Upper lobe of right lung (tissue), 1 donor: ENCODE results near the gene MAPK12. TPM values are rescaled to one million over a fixed set of nuclear protein-coding genes. Genes with fewer than 3 reads are reported as not detected.

Experiments used
- ATAC-seq: fragments of 200-7000 bp; cut with Tn5 transposase; one replicate; pipeline ENCODE4 v1.9.1; 2020; ENCODE audit warnings: mild to moderate bottlenecking, moderate library complexity
- DNase-seq: peaks from one replicate; pipeline ENCODE4 v3.0.0-alpha.2; 2020
- H3K27ac ChIP-seq: fragments of 200-600 bp; one replicate; pipeline ENCODE4 v1.8.0; 2022
- H3K27me3 ChIP-seq: fragments of 200-600 bp; one replicate; pipeline ENCODE4 v1.8.0; 2022; ENCODE audit warnings: mild to moderate bottlenecking
- H3K36me3 ChIP-seq: fragments of 200-600 bp; one replicate; pipeline ENCODE4 v1.8.0; 2022
- H3K4me1 ChIP-seq: fragments of 200-600 bp; one replicate; pipeline ENCODE4 v1.8.0; 2022
- H3K4me3 ChIP-seq: fragments of 200-600 bp; one replicate; pipeline ENCODE4 v1.8.0; 2022; ENCODE audit warnings: mild to moderate bottlenecking
- H3K9me3 ChIP-seq: fragments of 200-600 bp; one replicate; pipeline ENCODE4 v1.8.0; 2022
- intact Hi-C: fragments of 100-400 bp; cut with DNase I; formaldehyde crosslinking; loops from one replicate; pipeline ENCODE4 v1.11.0; 2022
- total RNA-seq: library from RNA; stranded (reverse); fragmentation: NEBNext Ultra II Directional; extraction: Animal tissue kit (Norgen Biotek cat#: 25700); gene quantifications from one replicate; pipeline ENCODE4 v1.2.1, GENCODE V29; 2021
- TF ChIP-seq, protein P1 (sequence below): fragments of 200-600 bp; IDR thresholded peaks from one replicate; pipeline ENCODE4 v1.8.0; 2022; ENCODE audit warnings: antibody characterized with exemption
- donor health status: DM: no; HTN: yes; CAD: no; lungs with severe emphysema.

Gene MAPK12
- total RNA-seq, 1 donor from 2014 or later, result 22.2 TPM

GRCh38 chr22:50215297-50216054, 46.0 kb downstream of the MAPK12 start:
- no peak overlapping the region for H3K27ac ChIP-seq
- peaks cover 86% of the 10 kb centered on the region for H3K36me3 ChIP-seq
- DNase-seq (no peak), ATAC-seq (no peak)
- intact Hi-C loops, result loop anchor here (10.0 kb wide), 1 partner anchor 71 kb away; no protein-coding TSS in a partner anchor
- TF ChIP-seq, protein P1, sequence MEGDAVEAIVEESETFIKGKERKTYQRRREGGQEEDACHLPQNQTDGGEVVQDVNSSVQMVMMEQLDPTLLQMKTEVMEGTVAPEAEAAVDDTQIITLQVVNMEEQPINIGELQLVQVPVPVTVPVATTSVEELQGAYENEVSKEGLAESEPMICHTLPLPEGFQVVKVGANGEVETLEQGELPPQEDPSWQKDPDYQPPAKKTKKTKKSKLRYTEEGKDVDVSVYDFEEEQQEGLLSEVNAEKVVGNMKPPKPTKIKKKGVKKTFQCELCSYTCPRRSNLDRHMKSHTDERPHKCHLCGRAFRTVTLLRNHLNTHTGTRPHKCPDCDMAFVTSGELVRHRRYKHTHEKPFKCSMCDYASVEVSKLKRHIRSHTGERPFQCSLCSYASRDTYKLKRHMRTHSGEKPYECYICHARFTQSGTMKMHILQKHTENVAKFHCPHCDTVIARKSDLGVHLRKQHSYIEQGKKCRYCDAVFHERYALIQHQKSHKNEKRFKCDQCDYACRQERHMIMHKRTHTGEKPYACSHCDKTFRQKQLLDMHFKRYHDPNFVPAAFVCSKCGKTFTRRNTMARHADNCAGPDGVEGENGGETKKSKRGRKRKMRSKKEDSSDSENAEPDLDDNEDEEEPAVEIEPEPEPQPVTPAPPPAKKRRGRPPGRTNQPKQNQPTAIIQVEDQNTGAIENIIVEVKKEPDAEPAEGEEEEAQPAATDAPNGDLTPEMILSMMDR, result no peak
- no peaks in the 10 kb centered on the region for H3K27me3 ChIP-seq
- H3K4me3 ChIP-seq, result no peak overlapping the region
- no peaks in the 10 kb centered on the region for H3K9me3 ChIP-seq
- no peaks in the 10 kb centered on the region for H3K4me1 ChIP-seq

DNA sequence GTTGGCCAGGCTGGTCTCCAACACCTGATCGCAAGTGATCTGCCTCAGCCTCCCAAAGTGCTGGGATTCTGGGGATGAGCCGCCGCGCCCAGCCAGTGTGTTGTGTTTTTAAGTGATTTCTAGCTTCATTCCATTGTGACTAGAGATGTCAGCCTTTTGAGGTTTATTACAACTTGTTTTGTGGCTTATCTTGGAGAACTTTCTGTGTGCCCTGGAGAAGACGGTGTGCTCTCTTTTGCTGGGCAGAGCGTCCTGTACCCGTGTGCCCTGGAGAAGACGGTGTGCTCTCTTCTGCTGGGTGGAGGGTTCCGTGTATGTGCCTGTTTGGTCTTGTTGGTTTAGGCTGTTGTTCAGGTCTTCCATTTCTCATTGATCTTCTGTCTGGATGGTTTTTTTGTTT, 48.2 kb downstream of the MAPK12 start:
- no peak overlapping the region for H3K27ac ChIP-seq
- no peaks in the 10 kb centered on the region for H3K9me3 ChIP-seq
- intact Hi-C loops, result loop anchor here (10.0 kb wide), 1 partner anchor 68 kb away; no protein-coding TSS in a partner anchor
- no peaks in the 10 kb centered on the region for H3K4me1 ChIP-seq
- TF ChIP-seq, protein P1, result no peak
- peaks cover 89% of the 10 kb centered on the region for H3K36me3 ChIP-seq
- no peak for ATAC-seq
- no peak overlapping the region for H3K4me3 ChIP-seq
- H3K27me3 ChIP-seq, result no peaks in the 10 kb centered on the region
- DNase-seq, result no peak

DNA sequence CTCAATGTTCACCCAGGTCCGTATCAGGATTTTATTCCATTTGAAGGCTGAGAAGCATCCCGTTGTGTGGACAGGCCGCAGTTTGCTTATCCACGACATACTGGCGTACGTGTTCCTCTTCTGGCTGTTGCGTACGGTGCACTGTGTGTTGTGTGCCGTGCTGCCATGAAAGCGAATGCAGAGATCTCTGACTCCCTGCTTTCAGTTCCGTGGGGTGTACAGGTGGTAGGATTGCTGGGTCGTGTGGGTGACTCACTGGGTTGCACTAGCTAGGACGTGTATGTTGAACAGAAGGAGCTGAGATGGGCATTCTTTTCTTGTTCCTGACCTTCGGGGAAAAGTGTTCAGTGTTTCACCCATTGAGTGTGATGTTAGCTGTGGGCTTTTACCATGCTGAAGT, 50.3 kb downstream of the MAPK12 start:
- TF ChIP-seq, protein P1, result no peak
- ATAC-seq, result no peak
- Histone ChIP-seq H3K27ac (no peak overlapping the region), H3K36me3 (peaks cover 89% of the 10 kb centered on the region), H3K9me3 (no peaks in the 10 kb centered on the region), H3K4me1 (peaks cover 9% of the 10 kb centered on the region), H3K4me3 (no peak overlapping the region), H3K27me3 (no peaks in the 10 kb centered on the region)
- intact Hi-C loops, result loop anchor here (10.0 kb wide), 1 partner anchor 66 kb away; no protein-coding TSS in a partner anchor
- no peak for DNase-seq

- Histone ChIP-seq H3K9me3 (no peaks in the 10 kb centered on the region), H3K27me3 (no peaks in the 10 kb centered on the region), H3K36me3 (peaks cover 86% of the 10 kb centered on the region), H3K4me3 (no peak overlapping the region), H3K4me1 (peaks cover 9% of the 10 kb centered on the region), H3K27ac (no peak overlapping the region)
- intact Hi-C loops, result loop anchor here (10.0 kb wide), 1 partner anchor 66 kb away; no protein-coding TSS in a partner anchor
- TF ChIP-seq, protein P1, result no peak
- DNase-seq, result no peak
- no peak for ATAC-seq
Measured at GRCh38 chr22:50210378-50211139, 50.9 kb downstream of the MAPK12 start.

DNA sequence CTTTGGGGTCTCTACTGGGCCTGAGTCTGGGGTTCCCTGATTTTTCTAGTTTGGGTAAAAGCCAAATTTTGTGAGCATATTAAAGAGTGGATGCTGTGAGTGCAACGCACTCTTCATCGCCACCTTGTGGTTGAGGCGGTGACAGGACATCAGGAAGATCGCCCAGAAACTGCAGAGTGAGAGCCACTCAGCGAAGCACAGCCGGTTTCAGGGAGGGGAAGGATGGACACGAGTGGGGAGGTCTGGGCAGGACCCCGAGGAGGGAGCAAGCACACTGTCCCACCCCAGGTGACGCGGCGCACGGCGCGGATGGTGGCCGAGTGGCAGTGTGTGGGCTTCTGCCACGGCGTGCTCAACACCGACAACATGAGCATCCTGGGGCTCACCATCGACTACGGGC, 51.6 kb downstream of the MAPK12 start:
- intact Hi-C loops, result loop anchor here (10.0 kb wide), 1 partner anchor 65 kb away; no protein-coding TSS in a partner anchor
- Histone ChIP-seq H3K4me3 (no peak overlapping the region), H3K4me1 (peaks cover 9% of the 10 kb centered on the region), H3K27ac (no peak overlapping the region), H3K27me3 (no peaks in the 10 kb centered on the region), H3K36me3 (peaks cover 80% of the 10 kb centered on the region), H3K9me3 (no peaks in the 10 kb centered on the region)
- TF ChIP-seq, protein P1, result peak; percentile 83
- peak; percentile 81 for DNase-seq
- peak; percentile 68 for ATAC-seq
